ENCODE measurements around the gene TMEM121. TPM values are rescaled to one million over a fixed set of nuclear protein-coding genes. Genes with fewer than 3 reads are reported as not detected.

Gene TMEM121
- total RNA-seq, 2 experiments from 2014 or later = 0.21 to 0.25 TPM

DNA sequence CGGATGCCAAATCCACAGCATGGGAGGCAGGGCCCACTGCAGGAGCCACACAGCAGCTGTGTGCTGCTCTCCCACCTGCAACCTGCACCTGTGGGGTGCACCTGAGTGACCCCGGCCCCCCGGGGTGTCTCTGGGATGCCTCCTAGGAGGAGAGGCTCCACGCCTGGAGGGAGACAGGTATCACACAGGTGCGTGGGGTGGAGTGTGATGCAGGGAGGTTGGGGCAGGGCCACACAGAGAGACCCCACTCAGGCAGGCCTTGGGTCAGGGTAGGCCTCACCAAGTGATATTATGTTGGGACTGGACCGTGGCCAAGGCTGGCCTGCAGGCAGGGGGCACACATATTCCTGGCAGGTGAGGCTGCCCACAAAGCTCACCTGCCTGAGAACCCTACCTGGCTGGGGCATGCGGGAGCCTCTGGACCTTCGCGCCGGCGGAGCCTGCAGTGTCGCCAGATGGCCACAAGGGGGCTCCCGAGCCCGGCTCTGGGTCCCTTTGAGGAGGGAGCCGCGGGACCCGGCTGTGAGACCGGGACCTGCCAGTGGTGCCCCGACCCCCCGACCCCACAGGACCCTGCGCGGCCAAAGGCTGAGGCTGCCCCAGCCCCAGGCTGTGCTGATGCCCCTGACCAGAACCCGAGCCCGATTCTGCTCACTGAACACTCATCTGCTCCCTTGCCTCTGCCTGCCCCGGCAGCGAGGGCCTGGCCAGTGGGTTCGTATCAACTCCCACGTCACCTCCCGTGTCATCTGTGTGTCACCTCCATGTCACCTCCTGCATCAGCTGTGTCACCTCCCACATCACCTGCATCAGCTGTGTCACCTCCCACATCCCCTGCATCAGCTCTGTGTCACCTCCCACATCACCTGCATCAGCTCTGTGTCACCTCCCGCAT, 11.4 kb downstream of the TMEM121 start:
- intact Hi-C loops (cut with micrococcal nuclease; ENCODE audit: unreplicated experiment) = loop anchor here (5.0 kb wide), 1 partner anchor 729 kb away; no protein-coding TSS in a partner anchor
- ChIA-PET CTCF (ENCODE audit: unreplicated experiment) (no interaction called here), POLR2A (interaction anchor here (0.8 kb wide), 1 partner anchor 672 kb away, joined by 3 read pairs; no protein-coding TSS in a partner anchor)
- H3K4me1 ChIP-seq (ENCODE audit: insufficient read depth, low read length, poor library complexity, severe bottlenecking) = peaks cover 2% of the 10 kb centered on the region
- H3K9me3 ChIP-seq (ENCODE audit: low read length) = 0 out of 2 replicates have a peak, but pooled peaks cover under 1% of the 10 kb centered on the region
- H2AFZ ChIP-seq (ENCODE audit: low read length) = no peak overlapping the region
- DNase-seq (ENCODE audit: low spot score) = peak; percentile 66
- H3K36me3 ChIP-seq (ENCODE audit: insufficient read depth, low read length) = no peaks in the 10 kb centered on the region
- H3K4me3 ChIP-seq (ENCODE audit: low read depth, low read length, poor library complexity, severe bottlenecking) = no peak overlapping the region
- TF ChIP-seq EZH2phosphoT487 (IDR thresholded peaks at IDR 0.05; ENCODE audit: borderline replicate concordance, low read depth, low read length) = no peak
- TF ChIP-seq CTCF (conservative IDR thresholded peaks at IDR 0.05; ENCODE audit: low read length) = peak; percentile 86
- H3K4me2 ChIP-seq (ENCODE audit: low read length) = peak overlapping the region; percentile 47; the same call in 1 of the 2 replicates
- H4K20me1 ChIP-seq (ENCODE audit: insufficient read depth, low read length) = no peaks in the 10 kb centered on the region
- no peaks in the 10 kb centered on the region for H3K9me2 ChIP-seq (ENCODE audit: insufficient read depth, low read length)
- no peak overlapping the region for H3K27ac ChIP-seq (ENCODE audit: low read depth, low read length, poor library complexity, severe bottlenecking)
- BruUV-seq (replicated peaks) = no TSS peak
- H3K79me2 ChIP-seq (ENCODE audit: insufficient read depth, low read depth, low read length) = no peaks in the 10 kb centered on the region

DNA sequence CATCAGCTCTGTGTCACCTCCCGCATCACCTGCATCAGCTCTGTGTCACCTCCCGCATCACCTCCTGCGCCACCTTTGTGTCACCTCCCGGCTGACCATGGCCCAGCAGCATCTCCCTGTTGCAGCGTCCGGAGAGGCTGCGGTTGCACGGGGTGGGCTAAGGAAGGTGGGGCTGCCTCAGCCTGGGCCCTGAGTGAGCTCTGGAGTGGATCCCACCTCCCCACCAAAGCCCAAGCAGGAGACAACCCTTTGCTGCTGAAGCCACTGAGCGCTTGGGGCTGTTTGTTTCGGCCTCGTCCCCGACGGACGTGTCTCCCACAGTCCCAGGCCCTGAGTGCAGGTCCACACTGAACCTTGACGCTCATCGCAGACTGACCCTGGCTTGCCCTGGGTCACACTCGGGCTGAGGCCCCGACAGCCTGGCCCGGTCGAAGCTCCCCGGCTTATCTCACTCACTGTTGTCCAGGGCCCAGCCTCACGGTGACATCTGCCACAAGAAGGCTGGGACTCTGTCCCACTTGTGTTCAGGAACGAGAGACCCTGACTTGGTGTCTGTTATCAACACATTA, 12.2 kb downstream of the TMEM121 start:
- H3K79me2 ChIP-seq (ENCODE audit: insufficient read depth, low read depth, low read length) = no peaks in the 10 kb centered on the region
- no peaks in the 10 kb centered on the region for H4K20me1 ChIP-seq (ENCODE audit: insufficient read depth, low read length)
- no peaks in the 10 kb centered on the region for H3K9me2 ChIP-seq (ENCODE audit: insufficient read depth, low read length)
- H3K27ac ChIP-seq (ENCODE audit: low read depth, low read length, poor library complexity, severe bottlenecking) = no peak overlapping the region
- ChIA-PET POLR2A (interaction anchor here (0.8 kb wide), 1 partner anchor 672 kb away, joined by 3 read pairs; no protein-coding TSS in a partner anchor), CTCF (ENCODE audit: unreplicated experiment) (no interaction called here)
- BruUV-seq (replicated peaks) = no TSS peak
- no peak for DNase-seq (ENCODE audit: low spot score)
- peaks cover 8% of the 10 kb centered on the region for H3K9me3 ChIP-seq (ENCODE audit: low read length)
- TF ChIP-seq CTCF (conservative IDR thresholded peaks at IDR 0.05; ENCODE audit: low read length) (no peak), EZH2phosphoT487 (IDR thresholded peaks at IDR 0.05; ENCODE audit: borderline replicate concordance, low read depth, low read length) (no peak)
- no peaks in the 10 kb centered on the region for H3K36me3 ChIP-seq (ENCODE audit: insufficient read depth, low read length)
- intact Hi-C loops (cut with micrococcal nuclease; ENCODE audit: unreplicated experiment) = loop anchor here (5.0 kb wide), 1 partner anchor 729 kb away; no protein-coding TSS in a partner anchor
- H3K4me3 ChIP-seq (ENCODE audit: low read depth, low read length, poor library complexity, severe bottlenecking) = no peak overlapping the region
- no peaks in the 10 kb centered on the region for H3K4me1 ChIP-seq (ENCODE audit: insufficient read depth, low read length, poor library complexity, severe bottlenecking)
- no peak overlapping the region for H3K4me2 ChIP-seq (ENCODE audit: low read length)
- H2AFZ ChIP-seq (ENCODE audit: low read length) = no peak overlapping the region
